OCI-LY1 (cell line): Measurements from ENCODE around the gene AGAP2.

Experiments used
- CTCF ChIP-seq: fragments of 200-600 bp; sonication (generic), shearing (Covaris generic); IDR thresholded peaks from 2 replicates; pipeline ENCODE4 v1.5.1; 2017; ENCODE audit warnings: mild to moderate bottlenecking, antibody characterized with exemption, low read length, moderate library complexity, mixed read lengths
- EZH2 ChIP-seq: fragments of 200-600 bp; sonication (generic), shearing (Covaris generic); IDR thresholded peaks from 2 replicates; pipeline ENCODE4 v1.8.0; 2017; ENCODE audit warnings: borderline replicate concordance, mixed run types, mild to moderate bottlenecking, antibody characterized with exemption, low read length, moderate library complexity, mixed read lengths

DNA sequence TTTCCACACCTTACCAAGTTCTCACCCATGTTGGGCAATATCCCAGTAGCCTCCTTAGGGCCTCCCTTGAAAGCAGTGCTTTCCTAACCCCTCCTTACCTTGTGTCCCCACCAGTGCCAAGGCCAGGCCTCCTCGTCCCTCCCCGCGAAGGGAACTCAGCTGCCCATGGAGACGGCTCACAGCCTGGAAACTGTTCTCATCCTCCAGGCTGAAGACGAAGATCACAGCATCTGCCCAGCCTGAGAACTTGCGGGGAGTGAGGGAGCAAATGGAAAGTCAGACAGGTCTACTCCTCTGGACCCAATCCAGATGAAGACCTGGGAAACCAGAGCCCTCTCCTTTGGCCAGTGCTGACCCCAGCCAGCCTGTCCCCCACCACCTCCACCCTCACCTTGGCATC lies 4.6 kb downstream of the AGAP2 start:
- no peak for TF ChIP-seq CTCF
- TF ChIP-seq EZH2, result no peak
